GM19240 (cell line): ENCODE results near the gene LMF1.
"Not testable (repeated sequence)": the region's sequence is repeated elsewhere in the genome, so short reads cannot be mapped to it uniquely, and the experiment has no call there.

ENCODE experiments used
- DNase-seq: peaks from one replicate; pipeline ENCODE4 v3.0.0; 2011; ENCODE audit warnings: low spot score; ENCODE audit not compliant: insufficient read length

Gene LMF1

GRCh38 chr16:951660-952301, 19.0 kb downstream of the LMF1 start:
- DNase-seq, result no peak

DNA sequence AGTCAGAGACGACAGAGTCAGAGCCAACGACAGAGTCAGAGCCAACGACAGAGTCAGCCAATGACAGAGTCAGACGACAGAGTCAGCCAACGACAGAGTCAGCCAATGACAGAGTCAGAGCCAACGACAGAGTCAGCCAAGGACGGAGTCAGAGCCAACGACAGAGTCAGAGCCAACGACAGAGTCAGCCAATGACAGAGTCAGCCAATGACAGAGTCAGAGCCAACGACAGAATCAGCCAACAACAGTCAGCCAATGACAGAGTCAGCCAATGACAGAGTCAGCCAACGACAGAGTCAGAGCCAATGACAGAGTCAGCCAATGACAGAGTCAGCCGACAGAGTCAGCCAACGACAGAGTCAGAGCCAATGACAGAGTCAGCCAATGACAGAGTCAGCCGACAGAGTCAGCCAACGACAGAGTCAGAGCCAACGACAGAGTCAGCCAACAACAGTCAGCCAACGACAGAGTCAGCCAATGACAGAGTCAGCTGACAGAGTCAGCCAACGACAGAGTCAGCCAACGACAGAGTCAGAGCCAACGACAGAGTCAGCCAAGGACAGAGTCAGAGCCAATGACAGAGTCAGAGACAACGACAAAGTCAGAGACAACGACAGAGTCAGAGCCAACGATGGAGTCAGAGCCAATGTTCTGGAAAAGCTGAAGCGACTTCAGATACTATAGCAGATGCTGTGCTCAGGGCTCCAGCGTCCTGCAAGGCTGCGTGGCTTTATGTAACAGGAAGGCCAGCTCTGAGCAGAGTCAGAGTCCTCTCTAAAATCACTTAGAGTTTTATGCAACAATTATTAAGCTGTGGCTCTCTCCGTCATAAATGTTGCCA, 19.8 kb downstream of the LMF1 start:
- not testable (repeated sequence) for DNase-seq

- DNase-seq, result not testable (repeated sequence)
Observed at GRCh38 chr16:948767-949166, 22.0 kb downstream of the LMF1 start.

DNA sequence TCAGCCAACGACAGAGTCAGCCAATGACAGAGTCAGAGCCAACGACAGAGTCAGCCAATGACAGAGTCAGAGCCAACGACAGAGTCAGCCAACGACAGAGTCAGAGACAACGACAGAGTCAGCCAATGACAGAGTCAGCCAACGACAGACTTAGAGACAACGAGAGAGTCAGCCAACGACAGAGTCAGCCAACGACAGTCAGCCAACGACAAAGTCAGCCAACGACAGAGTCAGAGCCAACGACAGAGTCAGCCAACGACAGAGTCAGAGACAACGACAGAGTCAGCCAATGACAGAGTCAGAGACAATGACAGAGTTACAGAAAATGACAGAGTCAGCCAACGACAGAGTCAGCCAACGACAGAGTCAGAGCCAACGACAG, 22.9 kb downstream of the LMF1 start:
- DNase-seq, result not testable (repeated sequence)

- DNase-seq, result no peak
Observed at GRCh38 chr16:947255-947921, 23.4 kb downstream of the LMF1 start.

DNA sequence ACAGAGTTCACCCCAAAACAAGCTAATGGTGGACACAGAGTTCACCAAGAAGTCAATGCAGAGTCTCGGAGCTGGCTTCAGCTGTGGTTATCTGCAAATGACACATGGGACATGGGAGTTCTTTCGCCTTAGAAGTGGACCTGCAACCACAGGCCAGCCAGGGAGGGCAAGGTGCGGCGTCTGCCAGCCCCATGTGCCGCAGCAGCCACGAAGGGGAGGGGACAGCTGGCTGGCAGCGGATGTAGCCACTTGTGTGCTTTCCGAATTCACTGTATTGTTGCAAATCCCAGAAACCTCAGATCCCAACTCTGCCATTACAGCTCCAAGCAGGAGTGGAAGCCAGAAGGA, 24.8 kb downstream of the LMF1 start:
- DNase-seq, result no peak

- no peak for DNase-seq
Observed at GRCh38 chr16:945271-946047, 25.3 kb downstream of the LMF1 start.

DNA sequence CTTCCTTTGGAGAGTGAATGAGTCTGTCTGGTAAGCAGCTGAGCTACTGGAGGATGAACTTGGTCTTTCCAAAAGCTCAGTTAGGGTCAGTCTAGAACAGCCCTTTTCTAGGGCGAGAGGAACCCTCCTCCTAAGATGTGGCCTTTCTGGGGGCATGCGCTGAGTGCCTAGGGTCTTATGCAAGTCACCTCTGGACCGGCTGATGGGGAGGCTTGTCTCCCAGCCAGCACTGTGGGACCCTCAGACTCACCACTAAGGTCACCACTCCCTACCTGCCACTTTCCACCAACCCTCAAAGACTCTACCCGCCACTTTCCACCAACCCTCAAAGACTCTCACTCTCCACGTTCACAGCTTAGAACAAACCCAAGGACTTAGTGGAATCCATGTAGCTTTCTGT, 26.8 kb downstream of the LMF1 start:
- DNase-seq, result no peak

DNA sequence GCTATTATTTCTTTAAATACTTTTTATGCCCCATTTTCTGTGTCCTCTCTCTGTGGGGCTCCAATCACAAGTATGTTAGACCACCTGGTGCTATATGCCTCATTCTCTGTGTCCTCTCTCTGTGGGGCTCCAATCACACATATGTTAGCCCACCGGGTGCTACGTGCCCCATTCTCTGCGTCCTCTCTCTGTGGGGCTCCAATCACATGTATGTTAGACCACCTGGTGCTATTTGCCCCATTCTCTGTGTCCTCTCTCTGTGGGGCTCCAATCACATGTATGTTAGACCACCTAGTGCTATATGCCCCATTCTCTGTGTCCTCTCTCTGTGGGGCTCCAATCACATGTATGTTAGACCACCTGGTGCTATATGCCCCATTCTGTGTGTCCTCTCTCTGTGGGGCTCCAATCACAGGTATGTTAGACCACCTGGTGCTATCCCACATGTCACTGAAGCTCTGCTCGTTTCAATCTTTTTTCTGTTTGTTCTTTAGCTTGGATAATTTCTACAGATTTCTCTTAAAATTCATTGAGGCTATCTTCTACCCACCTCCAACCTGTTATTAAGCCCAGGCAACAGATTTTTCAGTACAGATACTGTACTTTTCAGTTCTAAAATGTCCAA, 28.2 kb downstream of the LMF1 start:
- DNase-seq, result no peak

- no peak for DNase-seq
Observed at GRCh38 chr16:939941-940340, 30.8 kb downstream of the LMF1 start.

GRCh38 chr16:939311-939710, 31.5 kb downstream of the LMF1 start:
- no peak for DNase-seq

DNA sequence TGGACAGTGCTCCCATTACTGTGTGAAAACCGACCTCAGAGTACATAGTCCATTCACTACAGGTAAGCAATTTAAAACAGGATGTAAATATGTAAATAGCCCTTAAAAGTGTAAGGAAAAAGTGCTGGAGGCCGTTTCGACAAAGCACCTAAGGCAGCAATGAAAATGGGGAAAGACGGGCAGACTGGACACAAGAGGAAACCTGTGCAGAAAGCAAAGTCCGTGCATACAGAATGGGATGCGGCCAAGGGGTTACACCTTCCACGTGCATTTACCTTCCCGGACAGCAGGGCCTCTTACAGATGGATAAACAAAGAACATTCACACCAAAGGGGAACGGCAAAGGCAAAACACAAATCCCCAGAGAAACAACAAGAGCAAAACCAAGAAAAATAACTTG, 32.0 kb downstream of the LMF1 start:
- no peak for DNase-seq

DNA sequence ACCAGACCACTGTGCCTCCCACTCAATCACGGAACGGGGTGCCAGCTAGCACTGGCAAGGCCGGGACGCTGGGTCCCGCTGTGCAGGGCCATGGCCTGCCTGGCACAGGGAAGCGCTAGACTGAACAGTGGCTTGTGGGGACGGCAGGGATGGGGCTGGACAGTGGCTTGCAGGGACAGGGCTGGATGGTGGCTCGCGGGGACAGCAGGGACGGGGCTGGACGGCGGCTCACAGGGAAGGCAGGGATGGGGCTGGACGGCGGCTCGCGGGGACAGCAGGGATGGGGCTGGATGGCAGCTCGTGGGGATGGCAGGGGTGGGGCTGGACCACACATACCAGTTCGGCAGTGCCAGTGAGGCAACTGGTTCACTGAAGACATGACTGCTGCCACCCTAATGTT, 32.6 kb downstream of the LMF1 start:
- DNase-seq, result no peak

GRCh38 chr16:937723-938122, 33.1 kb downstream of the LMF1 start:
- DNase-seq, result no peak

DNA sequence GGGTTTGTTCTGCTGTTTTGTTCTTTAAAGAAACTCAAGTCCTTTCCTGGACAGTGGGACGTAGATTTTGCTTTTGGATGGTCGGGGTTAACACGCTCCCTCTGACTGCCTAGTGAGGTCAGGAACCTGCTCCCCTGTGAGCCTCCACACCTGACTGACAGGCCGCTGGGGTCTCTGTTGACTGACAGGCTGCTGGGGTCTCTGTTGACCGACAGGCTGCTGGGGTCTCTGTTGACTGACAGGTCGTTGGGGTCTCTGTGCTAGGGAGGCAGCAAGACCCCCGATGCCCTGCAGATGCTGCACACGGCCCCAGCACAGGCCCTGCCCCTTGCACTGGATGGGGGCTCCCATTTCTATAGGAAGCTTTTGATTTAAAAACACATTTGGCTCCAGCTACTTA, 33.5 kb downstream of the LMF1 start:
- no peak for DNase-seq

DNA sequence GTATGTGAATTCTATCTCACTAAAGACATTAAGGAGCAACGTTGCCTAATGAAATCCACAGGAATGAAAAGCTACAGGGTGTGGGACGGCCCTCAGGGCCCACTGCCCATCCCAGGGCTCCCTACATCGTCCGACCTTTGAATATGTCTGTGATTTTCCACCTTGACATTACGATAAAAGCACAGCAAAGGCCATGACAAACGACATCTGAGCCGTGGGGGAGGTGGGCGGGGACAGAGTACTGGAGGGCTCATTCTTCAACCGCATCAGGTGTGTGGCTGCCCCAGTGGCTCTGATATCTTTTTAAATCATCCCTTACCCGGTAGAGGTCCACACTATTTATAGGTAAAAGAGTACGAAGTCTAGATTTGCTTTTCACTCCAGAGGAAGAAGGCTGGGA, 35.1 kb downstream of the LMF1 start:
- no peak for DNase-seq

- DNase-seq, result no peak
Observed at GRCh38 chr16:934178-934577, 36.6 kb downstream of the LMF1 start.

- DNase-seq, result no peak
Observed at GRCh38 chr16:933581-933980, 37.2 kb downstream of the LMF1 start.

GRCh38 chr16:932831-933330, 37.9 kb downstream of the LMF1 start:
- no peak for DNase-seq

DNA sequence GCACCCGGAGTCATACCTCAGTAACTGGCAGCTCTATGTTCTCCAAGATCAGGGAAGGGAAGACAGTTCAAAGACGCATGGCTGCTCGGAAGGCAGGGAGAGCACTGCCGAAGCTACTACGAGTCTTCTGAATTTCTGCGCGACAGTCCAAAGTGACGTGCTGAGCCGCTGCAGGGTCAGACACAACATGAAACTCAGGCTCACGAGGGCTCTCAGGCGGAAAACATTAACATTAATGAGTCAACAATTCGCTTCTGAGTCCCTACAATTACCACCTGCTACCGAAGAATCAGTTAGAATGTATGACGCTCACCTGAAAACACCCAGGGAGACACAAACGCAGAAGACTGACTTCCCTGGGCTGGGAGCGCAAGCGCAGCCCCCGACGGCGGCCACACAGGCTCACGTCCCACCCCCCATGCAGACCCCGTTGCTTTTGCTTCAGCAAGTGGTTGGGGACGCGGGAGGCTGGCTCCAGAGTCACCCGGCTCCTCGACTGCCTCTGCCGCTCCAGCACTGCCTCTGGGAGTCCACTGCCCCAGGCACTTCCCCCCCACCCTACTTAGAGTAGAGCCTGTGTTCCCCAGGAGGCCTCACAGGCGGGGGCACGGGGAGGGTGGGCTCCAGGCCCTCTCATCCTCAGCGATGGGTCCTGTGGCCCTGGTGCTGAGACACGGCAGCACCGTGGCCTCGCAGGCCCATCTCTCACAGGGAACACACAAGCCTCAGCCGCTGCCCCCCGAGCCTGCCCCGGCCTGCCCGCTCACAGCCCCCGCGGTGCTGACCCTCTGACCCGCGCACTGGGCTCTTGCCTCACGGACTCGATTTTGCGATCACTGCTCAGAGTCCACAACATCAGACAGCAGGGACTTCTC, 38.9 kb downstream of the LMF1 start:
- no peak for DNase-seq
